Lower leg skin (tissue), 3 donors: ENCODE results near the gene TMEM14C.

Experiments
- POLR2A ChIP-seq, 2 donors: fragments of 450-650 bp; IDR thresholded peaks; one replicate each; pipeline ENCODE4 v1.6.1; 2016 to 2017; ENCODE audit warnings: antibody characterized with exemption in 2 of 2, mild to moderate bottlenecking in 1 of 2, moderate library complexity in 1 of 2
- TF ChIP-seq, protein P1 (sequence below), 3 donors: fragments of 450-650 bp; IDR thresholded peaks; one replicate each; pipeline ENCODE4 v1.5.1; 2016; ENCODE audit warnings: antibody characterized with exemption in 3 of 3, mild to moderate bottlenecking in 3 of 3, moderate library complexity in 2 of 3

DNA sequence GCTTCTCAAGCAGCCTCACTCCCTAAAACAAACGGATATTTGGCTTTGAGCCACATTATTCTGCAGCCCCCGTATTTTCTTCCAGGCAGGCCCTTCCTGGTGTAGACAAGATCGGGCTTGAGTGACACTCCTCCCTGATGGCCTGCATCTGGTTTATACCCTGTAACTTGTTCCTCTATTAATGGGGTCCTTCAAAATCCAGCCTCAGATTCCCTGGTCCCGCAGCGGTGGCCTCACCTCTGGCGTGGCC, 375 bp upstream of the TMEM14C start:
- TF ChIP-seq, protein P1, sequence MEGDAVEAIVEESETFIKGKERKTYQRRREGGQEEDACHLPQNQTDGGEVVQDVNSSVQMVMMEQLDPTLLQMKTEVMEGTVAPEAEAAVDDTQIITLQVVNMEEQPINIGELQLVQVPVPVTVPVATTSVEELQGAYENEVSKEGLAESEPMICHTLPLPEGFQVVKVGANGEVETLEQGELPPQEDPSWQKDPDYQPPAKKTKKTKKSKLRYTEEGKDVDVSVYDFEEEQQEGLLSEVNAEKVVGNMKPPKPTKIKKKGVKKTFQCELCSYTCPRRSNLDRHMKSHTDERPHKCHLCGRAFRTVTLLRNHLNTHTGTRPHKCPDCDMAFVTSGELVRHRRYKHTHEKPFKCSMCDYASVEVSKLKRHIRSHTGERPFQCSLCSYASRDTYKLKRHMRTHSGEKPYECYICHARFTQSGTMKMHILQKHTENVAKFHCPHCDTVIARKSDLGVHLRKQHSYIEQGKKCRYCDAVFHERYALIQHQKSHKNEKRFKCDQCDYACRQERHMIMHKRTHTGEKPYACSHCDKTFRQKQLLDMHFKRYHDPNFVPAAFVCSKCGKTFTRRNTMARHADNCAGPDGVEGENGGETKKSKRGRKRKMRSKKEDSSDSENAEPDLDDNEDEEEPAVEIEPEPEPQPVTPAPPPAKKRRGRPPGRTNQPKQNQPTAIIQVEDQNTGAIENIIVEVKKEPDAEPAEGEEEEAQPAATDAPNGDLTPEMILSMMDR (IDR thresholded peaks at IDR 0.05): no peak
- TF ChIP-seq POLR2A (IDR thresholded peaks at IDR 0.05): no peak
